Osteocyte (in vitro differentiated cells): ENCODE data around the gene DIS3. TPM values are rescaled to one million over a fixed set of nuclear protein-coding genes. Genes with fewer than 3 reads are reported as not detected.
"Not testable (repeated sequence)": the region's sequence is repeated elsewhere in the genome, so short reads cannot be mapped to it uniquely, and the experiment has no call there.

Source experiments
- DNase-seq: peaks from one replicate; pipeline ENCODE4 v3.0.0; 2021; ENCODE audit warnings: mixed read lengths; ENCODE audit not compliant: unreplicated experiment; ENCODE audit errors: extremely low spot score
- H3K27ac Mint-ChIP-seq: one replicate; pipeline ENCODE4 v1.8.0; 2021; ENCODE audit warnings: mild to moderate bottlenecking, mixed read lengths; ENCODE audit not compliant: unreplicated experiment
- H3K27me3 Mint-ChIP-seq: one replicate; pipeline ENCODE4 v1.8.0; 2021; ENCODE audit warnings: mixed read lengths; ENCODE audit not compliant: unreplicated experiment
- H3K36me3 Mint-ChIP-seq: one replicate; pipeline ENCODE4 v1.8.0; 2021; ENCODE audit warnings: mixed read lengths; ENCODE audit not compliant: unreplicated experiment
- H3K4me1 Mint-ChIP-seq: one replicate; pipeline ENCODE4 v1.8.0; 2021; ENCODE audit warnings: mixed read lengths; ENCODE audit not compliant: unreplicated experiment
- H3K4me3 Mint-ChIP-seq: one replicate; pipeline ENCODE4 v1.8.0; 2021; ENCODE audit warnings: mild to moderate bottlenecking, moderate library complexity, mixed read lengths; ENCODE audit not compliant: unreplicated experiment
- H3K9me3 Mint-ChIP-seq: one replicate; pipeline ENCODE4 v1.8.0; 2021; ENCODE audit warnings: mixed read lengths; ENCODE audit not compliant: unreplicated experiment
- CTCF ChIP-seq: fragments of 200-600 bp; sonication (generic); IDR thresholded peaks from 2 replicates; pipeline ENCODE4 v1.5.0; 2021; ENCODE audit warnings: antibody characterized with exemption, mild to moderate bottlenecking, moderate library complexity
- total RNA-seq: library from RNA; stranded (reverse); gene quantifications from 2 replicates; pipeline ENCODE4 v1.2.1, GENCODE V29; 2021

Gene DIS3
- total RNA-seq, 1 donor from 2014 or later = 30.8 TPM

- no peaks in the 10 kb centered on the region for H3K27me3 Mint-ChIP-seq
- peaks cover 2% of the 10 kb centered on the region for H3K36me3 Mint-ChIP-seq
- H3K4me1 Mint-ChIP-seq = peaks cover 28% of the 10 kb centered on the region
- H3K9me3 Mint-ChIP-seq = no peaks in the 10 kb centered on the region
- H3K4me3 Mint-ChIP-seq = peak overlapping the region; percentile 92
- peak; percentile 85 for DNase-seq
- no peak for TF ChIP-seq CTCF
- H3K27ac Mint-ChIP-seq = peak overlapping the region; percentile 82
Measured at GRCh38 chr13:72726726-72727416, 54.8 kb downstream of the DIS3 start.

- not testable (repeated sequence) for H3K9me3 Mint-ChIP-seq, DNase-seq, H3K27ac Mint-ChIP-seq, H3K27me3 Mint-ChIP-seq, H3K36me3 Mint-ChIP-seq
- Mint-ChIP-seq H3K4me1 (peaks cover 28% of the 10 kb centered on the region), H3K4me3 (peak overlapping the region; percentile 92)
Measured at GRCh38 chr13:72726185-72726584, 55.5 kb downstream of the DIS3 start.

GRCh38 chr13:72716776-72717175 lies 64.9 kb downstream of the DIS3 start:
- no peak for DNase-seq
- Mint-ChIP-seq H3K27me3 (no peaks in the 10 kb centered on the region), H3K9me3 (peaks cover 5% of the 10 kb centered on the region), H3K36me3 (peaks cover 31% of the 10 kb centered on the region), H3K27ac (no peak overlapping the region), H3K4me1 (peaks cover 3% of the 10 kb centered on the region), H3K4me3 (no peak overlapping the region)
- no peak for TF ChIP-seq CTCF

Other genes starting within 250 kb of the DIS3 start
- gene MZT1, start 54.3 kb downstream of the DIS3 start, total RNA-seq = 8.5 and 8.7 TPM in 2 replicates
- gene BORA, start 54.0 kb downstream of the DIS3 start, total RNA-seq = 2.0 and 3.3 TPM in 2 replicates
- gene PIBF1, start 233 bp upstream of the DIS3 start, total RNA-seq = 22.6 and 28.7 TPM in 2 replicates